ENCODE results near the gene CCDC15.

- TF ChIP-seq, protein P1, sequence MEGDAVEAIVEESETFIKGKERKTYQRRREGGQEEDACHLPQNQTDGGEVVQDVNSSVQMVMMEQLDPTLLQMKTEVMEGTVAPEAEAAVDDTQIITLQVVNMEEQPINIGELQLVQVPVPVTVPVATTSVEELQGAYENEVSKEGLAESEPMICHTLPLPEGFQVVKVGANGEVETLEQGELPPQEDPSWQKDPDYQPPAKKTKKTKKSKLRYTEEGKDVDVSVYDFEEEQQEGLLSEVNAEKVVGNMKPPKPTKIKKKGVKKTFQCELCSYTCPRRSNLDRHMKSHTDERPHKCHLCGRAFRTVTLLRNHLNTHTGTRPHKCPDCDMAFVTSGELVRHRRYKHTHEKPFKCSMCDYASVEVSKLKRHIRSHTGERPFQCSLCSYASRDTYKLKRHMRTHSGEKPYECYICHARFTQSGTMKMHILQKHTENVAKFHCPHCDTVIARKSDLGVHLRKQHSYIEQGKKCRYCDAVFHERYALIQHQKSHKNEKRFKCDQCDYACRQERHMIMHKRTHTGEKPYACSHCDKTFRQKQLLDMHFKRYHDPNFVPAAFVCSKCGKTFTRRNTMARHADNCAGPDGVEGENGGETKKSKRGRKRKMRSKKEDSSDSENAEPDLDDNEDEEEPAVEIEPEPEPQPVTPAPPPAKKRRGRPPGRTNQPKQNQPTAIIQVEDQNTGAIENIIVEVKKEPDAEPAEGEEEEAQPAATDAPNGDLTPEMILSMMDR (conservative IDR thresholded peaks at IDR 0.05; ENCODE audit: low read length): no peak
- TF ChIP-seq EZH2phosphoT487 (IDR thresholded peaks at IDR 0.05; ENCODE audit: borderline replicate concordance): no peak
Observed at GRCh38 chr11:124943741-124944140, 10.3 kb upstream of the CCDC15 start.

Data from Loucy (cell line).